ENCODE data around the gene SPHKAP.

- TF ChIP-seq FOS (IDR thresholded peaks at IDR 0.05; ENCODE audit: borderline replicate concordance, insufficient read depth, low read length) (no peak), EZH2 (IDR thresholded peaks at IDR 0.05; ENCODE audit: borderline replicate concordance, low read depth, low read length, severe bottlenecking) (no peak), CTCF (IDR thresholded peaks at IDR 0.05; ENCODE audit: extremely low read depth in 1 of 2, insufficient read depth in 1 of 2, low read depth in 1 of 2, low read length in 2 of 2) (peak; percentile 32 to 40), POLR2A (IDR thresholded peaks at IDR 0.05; ENCODE audit: low read depth, low read length) (no peak), POLR2AphosphoS5 (IDR thresholded peaks at IDR 0.05; ENCODE audit: insufficient read depth, low read depth, low read length) (no peak), MAX (IDR thresholded peaks at IDR 0.05; ENCODE audit: insufficient read depth, insufficient read length) (no peak), JUN (IDR thresholded peaks at IDR 0.05; ENCODE audit: borderline replicate concordance, insufficient read depth, insufficient read length, low read depth) (no peak), GATA2 (IDR thresholded peaks at IDR 0.05; ENCODE audit: insufficient read depth, insufficient read length, low read depth, low read length) (no peak)
Observed at GRCh38 chr2:227939271-227940027, 242.0 kb downstream of the SPHKAP start.

Data from endothelial cell of umbilical vein (primary cell).